IPS-18a (cell line): ENCODE results near the gene RNF169.

Experiments used
- H3K27ac ChIP-seq: one replicate; pipeline ENCODE4 v1.5.1; 2013; ENCODE audit warnings: low read length
- H3K27me3 ChIP-seq: one replicate; pipeline ENCODE4 v1.6.1; 2013; ENCODE audit warnings: mild to moderate bottlenecking, low read length; ENCODE audit not compliant: control insufficient read depth, insufficient read depth
- H3K36me3 ChIP-seq: one replicate; pipeline ENCODE4 v1.6.1; 2013; ENCODE audit warnings: low read depth, low read length; ENCODE audit not compliant: control insufficient read depth
- H3K4me1 ChIP-seq: one replicate; pipeline ENCODE4 v1.6.1; 2013; ENCODE audit warnings: low read depth, low read length; ENCODE audit not compliant: control insufficient read depth
- H3K4me3 ChIP-seq: one replicate; pipeline ENCODE4 v1.5.1; 2013; ENCODE audit warnings: low read length
- H3K9ac ChIP-seq: one replicate; pipeline ENCODE4 v1.6.1; 2013; ENCODE audit warnings: mild to moderate bottlenecking, low read length, moderate library complexity
- H3K9me3 ChIP-seq: one replicate; pipeline ENCODE4 v1.6.1; 2013; ENCODE audit warnings: low read depth, low read length; ENCODE audit not compliant: control insufficient read depth

RNF169 gene

DNA sequence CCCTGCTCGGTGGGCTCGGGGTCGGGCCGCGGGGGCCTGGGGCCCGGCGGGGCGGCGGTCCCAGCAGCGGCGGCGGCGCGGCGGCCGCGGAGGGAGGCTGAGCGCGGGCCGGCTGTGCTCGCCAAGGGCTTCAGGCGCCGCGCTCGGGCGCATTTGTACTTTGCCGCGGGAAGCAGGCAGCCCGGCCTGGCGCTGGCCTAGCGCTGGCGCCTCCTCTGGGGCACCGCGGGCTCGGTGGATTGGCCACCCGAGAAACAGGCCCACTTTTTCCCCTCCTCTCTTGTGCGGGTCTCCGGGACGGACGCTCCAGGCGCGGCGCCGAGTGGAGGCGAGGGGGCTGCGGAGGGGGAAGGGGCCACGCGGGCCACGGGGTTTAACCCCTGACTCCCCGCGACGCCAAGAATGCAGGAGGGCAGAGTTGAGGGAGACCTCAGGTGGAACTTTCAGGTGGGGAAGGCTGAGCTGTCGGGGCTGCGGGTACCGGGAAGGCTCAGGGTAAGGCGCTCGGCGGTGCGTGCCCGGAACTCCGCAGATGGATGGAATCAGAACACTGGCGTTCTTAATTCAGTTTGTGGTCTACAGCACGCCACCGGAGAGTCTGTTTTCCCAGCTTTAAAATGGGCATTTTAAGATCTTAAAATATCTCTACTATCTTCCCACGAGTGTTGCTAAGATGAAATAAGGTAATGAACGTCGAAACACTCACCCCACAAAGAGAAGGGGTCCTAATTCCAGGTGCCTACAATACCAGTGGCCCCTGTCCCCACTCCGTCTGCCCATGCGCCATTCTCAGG lies 17.2 kb upstream of the RNF169 start, which contains the start of gene CHRDL2:
TSS of gene CHRDL2 (minus strand) at position 126 of the 794 bp plus-strand sequence. CDS start 538 bp downstream, outside the sequence.
- H3K9me3 ChIP-seq: no peaks in the 10 kb centered on the region
- no peaks in the 10 kb centered on the region for H3K4me1 ChIP-seq
- H3K27me3 ChIP-seq: peaks cover 57% of the 10 kb centered on the region
- no peak within 1 kb of the TSS for H3K9ac ChIP-seq
- peak within 1 kb of the TSS; percentile 56 for H3K4me3 ChIP-seq
- H3K27ac ChIP-seq: no peak within 1 kb of the TSS
- H3K36me3 ChIP-seq: no peaks in the 10 kb centered on the region

DNA sequence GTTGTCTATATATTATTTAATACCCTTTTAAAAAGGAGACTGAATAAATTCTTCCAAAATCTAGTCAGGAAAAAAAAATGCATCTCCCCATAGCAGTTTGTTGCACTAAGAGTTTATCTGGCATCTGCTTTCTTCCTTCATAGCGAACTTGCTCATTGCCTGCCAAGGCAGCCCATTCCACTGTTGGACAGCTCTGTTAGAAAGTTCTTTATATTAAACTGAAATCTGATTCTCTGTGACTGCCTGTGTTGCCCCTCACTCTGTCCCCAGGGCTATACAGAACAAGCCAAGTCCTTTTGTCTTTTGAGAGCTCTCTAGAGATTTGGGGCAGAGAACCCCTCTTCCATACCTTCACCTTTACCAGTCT lies 14.1 kb upstream of the RNF169 start:
- Histone ChIP-seq H3K27me3 (peaks cover 38% of the 10 kb centered on the region), H3K27ac (no peak overlapping the region)

DNA sequence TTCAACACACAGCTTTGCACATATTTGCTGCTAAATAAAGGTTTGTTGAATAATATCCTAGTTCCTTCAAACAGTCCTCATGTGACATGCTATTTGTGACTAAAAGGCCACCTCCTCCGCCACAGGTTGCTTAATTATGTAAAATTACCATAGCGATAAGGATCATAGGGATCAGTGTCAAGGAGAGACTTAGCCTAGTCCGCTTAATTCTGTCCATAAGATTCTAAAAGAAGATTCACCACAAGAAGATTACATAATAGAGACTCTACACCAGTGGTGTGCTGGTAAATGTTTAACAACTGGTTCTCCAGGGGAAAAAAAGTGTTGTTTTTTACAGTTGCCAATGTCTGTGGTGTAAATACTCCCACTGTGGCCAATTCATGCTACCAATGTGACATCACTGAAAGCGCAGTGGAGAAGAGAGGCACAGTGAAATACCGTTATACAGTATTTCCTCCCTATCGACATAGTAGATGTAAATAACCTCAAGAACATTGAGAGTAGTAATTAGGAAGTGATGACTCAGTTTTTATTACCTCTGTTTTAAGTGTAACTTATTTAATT lies 13.2 kb upstream of the RNF169 start:
- Histone ChIP-seq H3K36me3 (no peaks in the 10 kb centered on the region), H3K4me1 (no peaks in the 10 kb centered on the region), H3K27ac (no peak overlapping the region), H3K4me3 (no peak overlapping the region), H3K9ac (no peak overlapping the region), H3K9me3 (peaks cover 5% of the 10 kb centered on the region), H3K27me3 (peaks cover 29% of the 10 kb centered on the region)

More for the DNA sequence above, 14.1 kb upstream of the RNF169 start:
- H3K9ac ChIP-seq: no peak overlapping the region
- H3K4me3 ChIP-seq: no peak overlapping the region
- no peaks in the 10 kb centered on the region for H3K4me1 ChIP-seq
- no peaks in the 10 kb centered on the region for H3K9me3 ChIP-seq
- no peaks in the 10 kb centered on the region for H3K36me3 ChIP-seq

DNA sequence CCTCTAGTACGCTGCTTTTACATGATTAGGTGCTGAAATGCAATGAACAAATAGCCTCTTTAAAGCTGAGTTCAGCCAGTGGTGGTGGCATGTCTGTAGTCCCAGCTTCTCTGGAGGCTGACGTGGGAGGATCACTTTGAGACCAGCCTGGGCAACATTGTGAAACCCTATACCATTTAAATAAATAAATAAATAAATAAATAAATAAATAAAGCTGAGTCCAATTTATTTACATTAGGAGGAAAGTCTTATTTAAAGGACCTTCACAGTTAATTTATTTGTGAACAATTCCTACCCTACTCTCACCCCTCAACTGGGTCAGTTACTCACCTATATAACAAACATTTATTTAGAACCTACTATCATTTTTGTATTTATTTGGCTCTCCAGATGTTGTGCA lies 12.6 kb upstream of the RNF169 start:
- H3K27me3 ChIP-seq: peaks cover 23% of the 10 kb centered on the region
- H3K9me3 ChIP-seq: peaks cover 5% of the 10 kb centered on the region
- H3K4me3 ChIP-seq: no peak overlapping the region
- no peaks in the 10 kb centered on the region for H3K36me3 ChIP-seq
- H3K27ac ChIP-seq: no peak overlapping the region
- no peak overlapping the region for H3K9ac ChIP-seq
- H3K4me1 ChIP-seq: no peaks in the 10 kb centered on the region

DNA sequence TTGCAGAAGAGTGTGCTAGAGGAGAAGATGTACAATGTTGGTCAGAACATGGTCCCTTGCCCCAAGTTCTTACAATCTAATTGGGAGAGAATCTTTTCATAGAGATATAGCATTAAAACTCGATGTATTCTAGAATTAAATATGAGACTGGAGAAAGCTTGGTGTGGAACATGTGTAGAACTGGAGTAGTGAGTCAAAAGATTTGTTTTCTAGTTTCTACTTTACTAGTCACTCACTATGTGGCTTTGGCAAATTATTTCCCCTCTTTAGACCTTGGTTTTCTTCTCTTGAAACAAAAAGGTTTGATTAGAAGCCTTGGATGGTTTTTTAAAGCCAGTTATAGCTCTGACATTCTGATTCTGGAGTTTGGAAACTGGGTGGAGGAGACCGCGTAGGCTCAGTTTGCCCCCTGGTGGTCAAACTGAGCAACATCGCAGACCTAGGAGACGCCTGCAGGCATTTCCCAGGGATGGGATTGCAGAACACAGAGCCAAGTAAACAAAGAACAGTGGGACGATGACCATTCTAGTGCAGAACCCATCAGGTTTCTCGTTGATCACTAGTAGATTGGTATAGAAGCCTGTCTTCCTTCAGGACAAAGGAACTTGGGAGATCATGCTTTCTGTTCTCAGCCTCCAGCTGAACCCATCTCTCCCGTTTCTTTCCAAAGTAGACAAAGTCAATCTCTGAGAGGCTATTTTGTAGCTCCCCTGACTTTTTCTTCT lies 8.9 kb upstream of the RNF169 start:
- Histone ChIP-seq H3K9me3 (peaks cover 5% of the 10 kb centered on the region), H3K27ac (no peak overlapping the region), H3K4me1 (no peaks in the 10 kb centered on the region), H3K27me3 (no peaks in the 10 kb centered on the region), H3K4me3 (no peak overlapping the region), H3K36me3 (no peaks in the 10 kb centered on the region), H3K9ac (no peak overlapping the region)

DNA sequence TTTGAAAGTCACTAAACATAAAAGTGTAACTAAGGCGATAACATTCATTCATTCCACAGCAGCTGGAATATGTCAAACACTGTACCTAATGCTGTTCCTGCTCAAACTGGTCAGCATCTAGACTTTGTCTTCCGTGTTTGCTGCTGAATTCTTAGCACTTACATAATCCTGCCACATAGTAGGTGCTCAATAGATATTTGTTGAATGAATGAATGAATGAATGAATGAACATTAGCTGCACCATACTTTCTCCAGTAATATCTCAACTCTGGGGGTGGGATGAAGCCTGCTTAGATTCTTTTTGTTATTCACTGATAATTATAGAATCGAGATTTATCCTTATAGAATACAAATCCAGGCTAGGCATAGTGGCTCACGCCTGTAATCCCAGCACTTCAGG lies 6.6 kb upstream of the RNF169 start:
- no peaks in the 10 kb centered on the region for H3K27me3 ChIP-seq
- no peak overlapping the region for H3K9ac ChIP-seq
- no peak overlapping the region for H3K27ac ChIP-seq
- no peak overlapping the region for H3K4me3 ChIP-seq
- no peaks in the 10 kb centered on the region for H3K4me1 ChIP-seq
- peaks cover 5% of the 10 kb centered on the region for H3K9me3 ChIP-seq
- no peaks in the 10 kb centered on the region for H3K36me3 ChIP-seq

DNA sequence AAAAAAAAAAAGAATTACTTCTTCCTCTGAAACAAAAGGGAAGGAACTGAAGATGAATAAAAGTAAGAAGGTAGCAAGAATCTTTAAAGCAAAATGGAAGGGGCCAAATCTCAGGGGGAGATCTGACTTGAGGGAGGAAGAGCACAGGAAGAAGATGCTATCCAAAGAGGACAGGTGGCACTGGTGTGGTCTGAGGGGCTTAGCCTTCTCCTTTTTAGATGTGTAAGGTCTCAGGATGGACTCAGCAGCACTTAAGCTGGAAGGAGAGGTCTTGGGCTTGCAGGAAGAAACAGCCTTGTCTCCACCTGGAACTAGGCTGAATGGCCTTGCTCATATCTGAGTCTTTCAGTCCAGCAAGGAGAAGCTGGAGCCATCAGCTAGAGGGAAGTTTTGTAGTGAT lies 5.0 kb upstream of the RNF169 start:
- no peak overlapping the region for H3K27ac ChIP-seq
- H3K4me3 ChIP-seq: no peak overlapping the region
- peaks cover 5% of the 10 kb centered on the region for H3K9me3 ChIP-seq
- peaks cover 8% of the 10 kb centered on the region for H3K4me1 ChIP-seq
- H3K36me3 ChIP-seq: no peaks in the 10 kb centered on the region
- no peak overlapping the region for H3K9ac ChIP-seq
- H3K27me3 ChIP-seq: no peaks in the 10 kb centered on the region

DNA sequence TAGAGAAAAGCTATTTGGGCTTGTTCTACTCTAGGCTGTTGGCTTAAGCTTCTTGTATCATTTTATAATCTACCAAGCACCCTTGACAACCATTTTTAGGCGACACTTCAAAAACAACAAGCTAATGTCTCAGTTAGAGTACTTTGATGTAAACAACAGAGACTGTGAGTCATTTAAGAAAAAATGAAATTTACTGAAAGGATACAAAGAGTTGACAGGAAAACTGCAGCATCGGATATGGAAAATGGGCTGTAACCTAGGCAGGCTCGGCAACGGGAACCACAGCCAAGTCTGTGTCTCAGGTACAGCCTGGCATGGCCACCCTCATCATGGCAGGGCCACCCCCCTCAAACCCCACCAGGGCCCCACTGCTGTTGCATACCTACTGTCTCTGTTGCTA lies 4.4 kb upstream of the RNF169 start:
- Histone ChIP-seq H3K9ac (no peak overlapping the region), H3K27ac (no peak overlapping the region), H3K4me1 (peaks cover 8% of the 10 kb centered on the region), H3K9me3 (peaks cover 5% of the 10 kb centered on the region), H3K27me3 (no peaks in the 10 kb centered on the region), H3K4me3 (no peak overlapping the region), H3K36me3 (no peaks in the 10 kb centered on the region)

DNA sequence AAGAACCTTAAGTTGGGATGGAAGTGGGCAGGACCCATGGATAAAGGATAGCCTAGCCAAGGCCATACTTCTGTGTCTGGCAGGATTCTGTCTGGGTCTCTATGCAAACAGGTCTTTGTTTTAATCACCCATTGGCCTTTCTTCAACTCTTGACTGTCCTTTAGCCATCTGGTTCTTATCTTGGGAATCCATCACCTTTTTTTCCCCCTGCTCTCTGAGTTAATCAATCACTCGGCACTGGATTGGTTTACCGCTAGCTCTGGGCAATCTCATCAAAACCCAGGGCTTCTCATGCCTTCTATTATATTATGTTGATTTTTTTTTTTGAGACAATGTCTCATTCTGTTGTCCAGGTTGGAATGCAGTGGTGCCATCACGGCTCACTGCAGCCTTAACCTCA lies 1.8 kb upstream of the RNF169 start:
- H3K27ac ChIP-seq: no peak overlapping the region
- H3K9ac ChIP-seq: no peak overlapping the region
- H3K9me3 ChIP-seq: no peaks in the 10 kb centered on the region
- H3K4me1 ChIP-seq: peaks cover 14% of the 10 kb centered on the region
- H3K4me3 ChIP-seq: no peak overlapping the region
- H3K27me3 ChIP-seq: peaks cover 3% of the 10 kb centered on the region
- H3K36me3 ChIP-seq: no peaks in the 10 kb centered on the region

DNA sequence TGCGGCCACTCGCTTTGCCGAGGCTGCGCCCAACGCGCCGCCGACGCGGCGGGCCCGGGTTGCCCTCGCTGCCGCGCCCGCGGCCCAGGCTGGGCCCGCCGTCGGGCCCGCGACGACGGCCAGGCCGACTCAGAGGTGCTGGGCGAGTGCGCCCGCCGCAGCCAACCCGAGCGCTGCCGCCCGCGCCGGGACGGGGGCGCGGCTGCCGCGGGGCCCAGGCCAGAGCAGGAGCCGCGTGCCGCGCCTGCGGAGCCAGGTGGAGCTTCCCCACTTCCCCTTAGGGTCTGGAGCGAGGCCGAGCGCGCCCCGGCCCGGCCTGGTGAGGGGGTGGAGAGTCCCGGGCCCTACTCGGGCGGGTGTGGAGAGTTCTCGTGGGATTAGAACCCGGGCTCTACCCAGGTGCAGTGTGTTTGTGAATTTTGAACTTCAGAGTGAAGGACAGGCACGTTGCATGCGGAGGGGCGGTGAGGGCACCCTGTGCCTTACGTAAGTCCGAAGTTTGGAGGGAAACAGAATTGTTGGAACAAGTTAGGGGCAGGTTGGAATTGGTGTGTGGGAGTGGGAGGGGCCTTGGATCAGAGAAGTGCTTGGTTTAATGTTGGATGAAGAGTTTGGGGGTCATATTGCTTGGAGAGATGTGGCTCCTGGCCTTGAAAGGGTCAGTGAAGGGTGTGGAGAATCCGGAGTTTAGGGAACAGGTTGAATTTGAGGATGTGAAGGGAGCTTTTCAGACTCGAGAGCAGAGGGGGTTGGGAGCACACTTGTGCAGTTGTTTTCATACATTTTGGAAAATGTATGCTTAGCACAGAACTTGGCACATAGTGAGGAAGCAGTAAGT lies 697 bp downstream of the RNF169 start:
- H3K9ac ChIP-seq: peak overlapping the region; percentile 72
- H3K36me3 ChIP-seq: no peaks in the 10 kb centered on the region
- H3K4me3 ChIP-seq: peak overlapping the region; percentile 62
- H3K4me1 ChIP-seq: peaks cover 19% of the 10 kb centered on the region
- H3K27ac ChIP-seq: no peak overlapping the region
- no peaks in the 10 kb centered on the region for H3K9me3 ChIP-seq
- peaks cover 3% of the 10 kb centered on the region for H3K27me3 ChIP-seq

DNA sequence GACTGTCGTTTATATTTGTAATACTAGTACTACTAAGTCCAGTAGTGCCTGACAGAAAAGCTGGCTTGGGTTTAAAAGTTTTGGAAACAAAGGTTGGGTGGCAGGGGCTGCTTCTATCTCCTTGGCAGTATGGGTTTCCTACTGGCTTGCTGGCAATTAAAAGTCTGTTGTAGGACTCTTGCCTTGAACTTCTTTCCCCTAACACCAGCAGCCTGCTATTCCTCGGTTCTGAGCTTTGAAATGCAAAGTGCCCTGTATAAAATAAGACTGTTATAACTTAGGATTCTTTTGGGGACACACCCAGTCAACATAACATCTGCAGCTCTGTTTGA lies 1.3 kb downstream of the RNF169 start:
- Histone ChIP-seq H3K9ac (peak overlapping the region; percentile 72), H3K4me1 (peaks cover 25% of the 10 kb centered on the region), H3K27ac (no peak overlapping the region), H3K9me3 (no peaks in the 10 kb centered on the region), H3K4me3 (peak overlapping the region; percentile 57), H3K27me3 (peaks cover 3% of the 10 kb centered on the region), H3K36me3 (no peaks in the 10 kb centered on the region)
